RPMI7951 (cell line): ENCODE results near the gene B4GALNT2. TPM values are rescaled to one million over a fixed set of nuclear protein-coding genes. Genes with fewer than 3 reads are reported as not detected.

Experiments
- total RNA-seq: library from RNA; depleted of rRNA; stranded (reverse); fragments of >200 nt; shearing (Covaris generic); gene quantifications from 2 replicates; pipeline ENCODE4 v1.2.3, GENCODE V29; 2014; rRNA removed

Gene B4GALNT2
- total RNA-seq, 1 experiment from 2014 or later: not detected

Other genes with a start within 250 kb of the B4GALNT2 start
- gene ATP5MC1, start 240.0 kb upstream of the B4GALNT2 start, total RNA-seq: 181 and 198 TPM in 2 replicates
- gene UBE2Z, start 224.4 kb upstream of the B4GALNT2 start, total RNA-seq: 47.9 and 56.8 TPM in 2 replicates
- 79.4 and 126 TPM in 2 replicates for gene SNF8, start 187.9 kb upstream of the B4GALNT2 start, total RNA-seq
- gene GIP, start 164.2 kb upstream of the B4GALNT2 start, total RNA-seq: not detected in 2 replicates
- 4.0 and 5.0 TPM in 2 replicates for gene IGF2BP1, start 135.4 kb upstream of the B4GALNT2 start, total RNA-seq
- gene GNGT2, start 77.8 kb downstream of the B4GALNT2 start, total RNA-seq: 0.60 TPM in 1 of 2 replicates, not detected in the other
- 0.10 and 0.24 TPM in 2 replicates for gene ABI3, start 77.9 kb downstream of the B4GALNT2 start, total RNA-seq
- 0.48 TPM in 1 of 2 replicates, not detected in the other for gene PHOSPHO1, start 98.0 kb downstream of the B4GALNT2 start, total RNA-seq
- 10.9 and 11.4 TPM in 2 replicates for gene ZNF652, start 229.5 kb downstream of the B4GALNT2 start, total RNA-seq